ES-I3 (cell line): ENCODE measurements around the gene FSHR.

Source experiments
- H3K36me3 ChIP-seq: 2 replicates; pipeline ENCODE4 v1.6.1; 2013; ENCODE audit warnings: mild to moderate bottlenecking, low read length, control low read depth, moderate library complexity; ENCODE audit not compliant: insufficient read depth
- H3K4me1 ChIP-seq: 2 replicates; pipeline ENCODE4 v1.6.1; 2013; ENCODE audit warnings: mild to moderate bottlenecking, control low read depth, low read length; ENCODE audit not compliant: insufficient read depth
- H3K9ac ChIP-seq: 2 replicates; pipeline ENCODE4 v1.6.1; 2013; ENCODE audit warnings: low read depth, mild to moderate bottlenecking, low read length, moderate library complexity
- H3K9me3 ChIP-seq: 2 replicates; pipeline ENCODE4 v1.6.1; 2013; ENCODE audit warnings: mild to moderate bottlenecking, low read length, moderate library complexity; ENCODE audit not compliant: control insufficient read depth, insufficient read depth

FSHR gene

GRCh38 chr2:49080681-49081080, 73.6 kb downstream of the FSHR start:
- Histone ChIP-seq H3K36me3 (no peaks in the 10 kb centered on the region), H3K4me1 (peaks cover 3% of the 10 kb centered on the region), H3K9ac (no peak overlapping the region), H3K9me3 (no peaks in the 10 kb centered on the region; the same call in 1 of the 2 replicates)

DNA sequence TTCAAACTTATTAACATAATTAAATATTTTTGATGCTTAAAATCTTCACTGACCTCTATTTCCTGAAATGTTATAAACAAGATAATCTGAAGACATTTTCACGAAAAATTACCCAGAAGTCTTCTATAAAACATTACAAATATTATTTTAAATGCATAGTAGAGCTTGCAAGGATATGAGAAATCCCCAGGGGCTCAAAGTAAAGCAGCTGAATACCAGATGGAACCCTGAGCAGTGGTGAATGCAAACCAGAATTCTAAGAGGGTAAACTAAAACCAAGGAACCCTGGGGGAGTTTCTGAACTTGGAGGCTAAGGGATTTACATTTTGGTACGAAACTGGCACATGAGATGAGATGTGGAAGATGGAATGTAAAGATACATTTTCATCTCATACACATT, 83.6 kb downstream of the FSHR start:
- H3K9me3 ChIP-seq, result no peaks in the 10 kb centered on the region; the same call in 1 of the 2 replicates
- no peaks in the 10 kb centered on the region for H3K4me1 ChIP-seq
- H3K36me3 ChIP-seq, result no peaks in the 10 kb centered on the region
- H3K9ac ChIP-seq, result no peak overlapping the region

- Histone ChIP-seq H3K4me1 (no peaks in the 10 kb centered on the region), H3K9ac (no peak overlapping the region), H3K36me3 (no peaks in the 10 kb centered on the region), H3K9me3 (no peaks in the 10 kb centered on the region)
Observed at GRCh38 chr2:49069829-49070228, 84.5 kb downstream of the FSHR start.

- no peaks in the 10 kb centered on the region for H3K36me3 ChIP-seq
- no peaks in the 10 kb centered on the region for H3K9me3 ChIP-seq
- no peaks in the 10 kb centered on the region for H3K4me1 ChIP-seq
- no peak overlapping the region for H3K9ac ChIP-seq
Observed at GRCh38 chr2:49068613-49069012, 85.7 kb downstream of the FSHR start.

DNA sequence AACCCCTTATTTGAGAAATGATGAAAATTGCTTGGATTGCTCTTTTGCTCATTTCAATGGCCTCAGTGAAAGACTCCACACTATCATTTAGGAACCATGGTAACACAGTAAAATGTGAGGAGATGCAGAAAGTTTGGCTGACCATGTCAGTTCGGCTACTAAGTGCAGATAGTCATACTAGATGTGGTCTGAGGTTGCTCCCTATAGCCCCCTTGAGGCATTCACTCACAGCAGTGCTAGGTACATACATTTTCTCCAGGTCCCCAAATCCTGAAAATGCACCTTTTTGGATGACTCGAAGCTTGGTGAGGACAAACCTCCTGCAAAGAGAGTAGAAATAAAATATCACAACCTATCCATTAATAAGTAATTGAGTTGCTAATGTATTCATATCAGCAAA, 86.3 kb downstream of the FSHR start:
- Histone ChIP-seq H3K36me3 (no peaks in the 10 kb centered on the region), H3K9me3 (no peaks in the 10 kb centered on the region), H3K4me1 (no peaks in the 10 kb centered on the region), H3K9ac (no peak overlapping the region)

DNA sequence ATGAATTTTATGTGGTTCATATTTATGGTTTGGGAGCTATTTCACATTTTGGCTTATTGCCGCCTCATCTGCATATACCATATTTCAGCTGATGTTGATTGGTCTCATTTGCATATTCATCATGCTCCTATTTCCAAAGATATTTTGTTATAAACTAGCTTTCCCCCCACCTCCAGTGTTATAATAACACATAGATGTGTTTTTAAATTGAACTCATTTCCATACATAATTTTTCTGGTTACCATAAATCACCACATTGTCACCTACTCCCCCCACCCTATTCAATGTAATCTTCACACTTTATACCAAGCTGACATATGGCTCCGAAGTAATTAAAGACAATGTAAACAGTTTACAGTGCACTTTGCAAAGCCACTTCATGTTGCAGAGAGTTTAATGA, 101.2 kb downstream of the FSHR start:
- H3K4me1 ChIP-seq, result no peaks in the 10 kb centered on the region
- H3K9ac ChIP-seq, result no peak overlapping the region
- H3K36me3 ChIP-seq, result no peaks in the 10 kb centered on the region
- H3K9me3 ChIP-seq, result no peaks in the 10 kb centered on the region; the same call in 1 of the 2 replicates

GRCh38 chr2:49050265-49050664, 104.0 kb downstream of the FSHR start:
- Histone ChIP-seq H3K9me3 (no peaks in the 10 kb centered on the region), H3K36me3 (no peaks in the 10 kb centered on the region), H3K9ac (no peak overlapping the region), H3K4me1 (no peaks in the 10 kb centered on the region)

DNA sequence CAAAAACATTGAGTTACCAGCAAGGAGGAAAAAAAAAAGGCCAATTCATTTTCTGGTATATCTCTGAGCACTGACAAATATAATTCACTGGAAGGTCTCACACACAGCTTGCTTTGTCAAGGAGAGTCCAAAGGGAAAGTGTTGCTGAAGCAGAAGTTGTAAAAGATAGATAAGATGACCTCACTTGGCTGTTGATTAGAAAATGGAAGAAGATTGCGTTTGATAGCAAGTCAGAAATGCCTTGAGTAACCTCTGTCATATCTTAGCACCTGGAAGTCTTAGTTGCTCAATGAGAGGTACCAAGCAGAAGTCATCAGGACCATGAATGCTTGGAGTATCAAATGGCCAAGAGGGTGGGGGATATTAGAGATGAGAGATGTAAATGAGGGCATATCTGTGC, 105.2 kb downstream of the FSHR start:
- Histone ChIP-seq H3K36me3 (no peaks in the 10 kb centered on the region), H3K9me3 (no peaks in the 10 kb centered on the region), H3K9ac (no peak overlapping the region), H3K4me1 (peaks cover 6% of the 10 kb centered on the region; the same call in 1 of the 2 replicates)

GRCh38 chr2:49045083-49045482, 109.2 kb downstream of the FSHR start:
- H3K9ac ChIP-seq, result no peak overlapping the region
- no peaks in the 10 kb centered on the region for H3K36me3 ChIP-seq
- H3K9me3 ChIP-seq, result no peaks in the 10 kb centered on the region

DNA sequence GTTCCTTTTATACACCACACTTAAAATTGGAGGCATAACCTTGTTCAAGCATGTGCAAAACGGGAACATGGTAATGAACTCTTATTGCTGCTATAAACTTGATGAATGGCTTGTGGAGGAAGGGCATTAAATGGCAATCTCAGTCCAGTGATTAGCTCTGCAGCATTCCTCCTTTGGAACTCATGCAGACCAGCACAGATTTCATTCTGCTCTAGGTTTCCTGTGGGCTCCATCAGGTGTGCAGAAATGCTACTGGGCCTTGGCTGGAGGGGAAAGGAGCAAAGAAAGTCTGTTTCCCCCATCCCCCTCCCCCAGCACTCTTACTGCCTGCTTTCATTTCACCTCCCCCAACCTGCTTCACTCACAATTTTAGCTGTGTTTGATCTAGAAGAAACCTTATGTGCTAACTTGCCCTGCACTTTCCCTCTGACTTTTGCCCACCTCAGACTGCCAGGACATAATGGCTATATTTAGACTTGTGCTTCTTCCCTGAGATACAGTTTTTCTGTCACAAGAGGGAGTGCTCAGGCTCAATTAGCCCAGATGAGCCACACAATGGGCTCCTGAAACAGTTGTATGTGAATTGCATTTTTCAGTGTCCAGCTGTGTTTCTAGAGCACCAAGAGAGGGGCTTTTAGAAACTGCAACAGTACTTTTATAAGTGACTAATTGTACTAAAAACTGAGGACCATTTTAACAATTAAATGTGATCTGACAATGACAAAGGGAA, 109.8 kb downstream of the FSHR start:
- Histone ChIP-seq H3K4me1 (peaks cover 6% of the 10 kb centered on the region; the same call in 1 of the 2 replicates), H3K9ac (no peak overlapping the region), H3K36me3 (no peaks in the 10 kb centered on the region), H3K9me3 (no peaks in the 10 kb centered on the region)

More at GRCh38 chr2:49045083-49045482, 109.2 kb downstream of the FSHR start:
- H3K4me1 ChIP-seq, result peaks cover 6% of the 10 kb centered on the region; the same call in 1 of the 2 replicates

GRCh38 chr2:49043405-49043982, 110.8 kb downstream of the FSHR start:
- no peaks in the 10 kb centered on the region for H3K36me3 ChIP-seq
- no peak overlapping the region for H3K9ac ChIP-seq
- no peaks in the 10 kb centered on the region for H3K9me3 ChIP-seq
- H3K4me1 ChIP-seq, result peaks cover 6% of the 10 kb centered on the region; the same call in 1 of the 2 replicates

GRCh38 chr2:49042488-49042887, 111.8 kb downstream of the FSHR start:
- Histone ChIP-seq H3K4me1 (peaks cover 6% of the 10 kb centered on the region; the same call in 1 of the 2 replicates), H3K9me3 (no peaks in the 10 kb centered on the region), H3K9ac (no peak overlapping the region)

GRCh38 chr2:49041061-49041460, 113.3 kb downstream of the FSHR start:
- Histone ChIP-seq H3K9me3 (no peaks in the 10 kb centered on the region), H3K4me1 (peaks cover 6% of the 10 kb centered on the region; the same call in 1 of the 2 replicates), H3K9ac (no peak overlapping the region)

More at GRCh38 chr2:49042488-49042887, 111.8 kb downstream of the FSHR start:
- H3K36me3 ChIP-seq, result no peaks in the 10 kb centered on the region

DNA sequence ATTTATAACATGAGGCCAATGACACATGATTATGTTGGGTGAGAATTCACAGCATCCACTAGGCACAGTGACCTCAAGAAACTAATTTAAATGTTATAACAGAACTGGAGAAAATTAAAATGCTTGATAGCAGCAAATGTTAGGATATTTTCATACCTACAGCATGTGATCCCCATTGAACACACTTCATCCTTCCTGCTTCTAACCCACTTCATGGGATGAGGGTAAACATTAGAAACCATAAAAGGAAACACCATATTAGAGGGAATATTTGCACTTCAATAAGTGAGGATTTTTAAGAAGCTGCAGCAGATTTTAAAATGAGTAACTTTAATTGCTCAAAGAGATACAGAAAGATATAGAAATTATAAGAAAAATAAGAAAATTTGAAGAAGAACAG, 117.1 kb downstream of the FSHR start:
- Histone ChIP-seq H3K4me1 (no peaks in the 10 kb centered on the region), H3K9ac (no peak overlapping the region), H3K9me3 (no peaks in the 10 kb centered on the region), H3K36me3 (no peaks in the 10 kb centered on the region)

More at GRCh38 chr2:49041061-49041460, 113.3 kb downstream of the FSHR start:
- no peaks in the 10 kb centered on the region for H3K36me3 ChIP-seq

DNA sequence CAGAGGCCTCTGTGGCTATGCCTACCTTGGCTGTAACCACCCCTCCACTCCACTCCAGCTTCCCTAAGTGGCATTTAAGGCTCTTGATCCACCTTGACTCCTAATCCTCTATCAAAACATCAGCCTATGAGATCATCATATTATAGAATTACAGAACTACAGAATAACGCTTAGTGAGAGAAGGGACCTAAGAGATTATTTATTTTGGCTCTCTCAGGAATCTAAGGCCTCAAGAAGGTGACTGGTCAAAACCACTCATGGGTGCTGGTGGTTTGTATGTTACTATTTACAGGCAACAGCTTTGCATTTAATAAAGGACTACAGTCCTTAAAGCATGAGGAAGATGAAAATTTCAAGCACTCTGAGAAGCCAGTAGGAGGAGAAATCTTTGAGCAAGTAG, 118.8 kb downstream of the FSHR start:
- Histone ChIP-seq H3K9me3 (no peaks in the 10 kb centered on the region), H3K9ac (no peak overlapping the region)

More for the DNA sequence above, 118.8 kb downstream of the FSHR start:
- Histone ChIP-seq H3K36me3 (no peaks in the 10 kb centered on the region), H3K4me1 (no peaks in the 10 kb centered on the region)
